HepG2 (cell line): ENCODE results near the gene KHNYN. TPM values are rescaled to one million over a fixed set of nuclear protein-coding genes. Genes with fewer than 3 reads are reported as not detected.
A peak's percentile ranks its signal among the peaks of the same experiment; 100 is the strongest.

Experiments used
- CCDC6 ChIP-seq: sonication (generic); formaldehyde crosslinking; IDR thresholded peaks from 2 replicates; pipeline ENCODE4 v1.8.1; 2022; ENCODE audit warnings: mild to moderate bottlenecking, missing genetic modification reagents, moderate library complexity
- ISX ChIP-seq: sonication (generic); formaldehyde crosslinking; conservative IDR thresholded peaks from 2 replicates; pipeline ENCODE4 v1.5.0; 2020; ENCODE audit warnings: missing genetic modification reagents
- JUND ChIP-seq: sonication (generic); formaldehyde crosslinking; IDR thresholded peaks from 2 replicates; pipeline ENCODE4 v1.8.0; 2022; ENCODE audit warnings: mild to moderate bottlenecking, missing genetic modification reagents
- KDM1A ChIP-seq: IDR thresholded peaks from 2 replicates; pipeline ENCODE4 v1.6.1; 2016; ENCODE audit warnings: missing compliant biosample characterization
- MEF2D ChIP-seq: sonication (generic); formaldehyde crosslinking; IDR thresholded peaks from 2 replicates; pipeline ENCODE4 v1.5.1; 2020; ENCODE audit warnings: mild to moderate bottlenecking, missing genetic modification reagents
- MEIS1 ChIP-seq: sonication (generic); formaldehyde crosslinking; IDR thresholded peaks from 2 replicates; pipeline ENCODE4 v1.9.0; 2021; ENCODE audit warnings: mild to moderate bottlenecking, missing genetic modification reagents, moderate library complexity, borderline replicate concordance
- MYNN ChIP-seq: sonication (generic); formaldehyde crosslinking; IDR thresholded peaks from 2 replicates; pipeline ENCODE4 v1.4.0; 2020; ENCODE audit warnings: mild to moderate bottlenecking, low read depth, missing genetic modification reagents
- NFKB2 ChIP-seq: sonication (generic); formaldehyde crosslinking; IDR thresholded peaks from 2 replicates; pipeline ENCODE4 v1.4.0; 2020; ENCODE audit warnings: missing genetic modification reagents, borderline replicate concordance
- PAX8 ChIP-seq: sonication (generic); formaldehyde crosslinking; IDR thresholded peaks from 2 replicates; pipeline ENCODE4 v1.8.0; 2022; ENCODE audit warnings: mild to moderate bottlenecking, missing genetic modification reagents, borderline replicate concordance
- RCOR2 ChIP-seq: IDR thresholded peaks from 2 replicates; pipeline ENCODE4 v1.6.1; 2016; ENCODE audit warnings: missing biosample characterization, missing genetic modification reagents
- SRY ChIP-seq: sonication (generic); formaldehyde crosslinking; IDR thresholded peaks from 2 replicates; pipeline ENCODE4 v1.8.0; 2022; ENCODE audit warnings: mild to moderate bottlenecking, missing genetic modification reagents
- TBP ChIP-seq: sonication (generic); formaldehyde crosslinking; IDR thresholded peaks from 2 replicates; pipeline ENCODE4 v1.5.0; 2020; ENCODE audit warnings: missing genetic modification reagents
- ZIK1 ChIP-seq: sonication (generic); formaldehyde crosslinking; IDR thresholded peaks from 2 replicates; pipeline ENCODE4 v1.5.0; 2020; ENCODE audit warnings: mild to moderate bottlenecking, low read depth, missing genetic modification reagents, borderline replicate concordance
- ZNF138 ChIP-seq: sonication (generic); formaldehyde crosslinking; IDR thresholded peaks from 2 replicates; pipeline ENCODE4 v1.5.0; 2020; ENCODE audit warnings: mild to moderate bottlenecking, low read depth, missing genetic modification reagents
- ZNF160 ChIP-seq: sonication (generic); formaldehyde crosslinking; IDR thresholded peaks from 2 replicates; pipeline ENCODE4 v1.8.0; 2022; ENCODE audit warnings: mild to moderate bottlenecking, inconsistent platforms, missing genetic modification reagents
- ZNF180 ChIP-seq: sonication (generic); formaldehyde crosslinking; IDR thresholded peaks from 2 replicates; pipeline ENCODE4 v1.4.0; 2020; ENCODE audit warnings: low read depth, missing genetic modification reagents, borderline replicate concordance
- ZNF317 ChIP-seq: sonication (generic); formaldehyde crosslinking; IDR thresholded peaks from 2 replicates; pipeline ENCODE4 v1.5.0; 2020; ENCODE audit warnings: mild to moderate bottlenecking, missing genetic modification reagents
- ZNF337 ChIP-seq: sonication (generic); formaldehyde crosslinking; IDR thresholded peaks from 2 replicates; pipeline ENCODE4 v1.5.1; 2020; ENCODE audit warnings: missing genetic modification reagents, low read depth, mild to moderate bottlenecking, borderline replicate concordance
- ZNF343 ChIP-seq: sonication (generic); formaldehyde crosslinking; IDR thresholded peaks from 2 replicates; pipeline ENCODE4 v1.4.0; 2020; ENCODE audit warnings: mild to moderate bottlenecking, missing genetic modification reagents
- ZNF547 ChIP-seq: sonication (generic); formaldehyde crosslinking; IDR thresholded peaks from 2 replicates; pipeline ENCODE4 v1.5.1; 2020; ENCODE audit warnings: mild to moderate bottlenecking, missing genetic modification reagents
- ZSCAN12 ChIP-seq: sonication (generic); formaldehyde crosslinking; IDR thresholded peaks from 2 replicates; pipeline ENCODE4 v1.9.0; 2021; ENCODE audit warnings: mild to moderate bottlenecking, missing genetic modification reagents
- ZSCAN22 ChIP-seq: sonication (generic); formaldehyde crosslinking; IDR thresholded peaks from 2 replicates; pipeline ENCODE4 v1.4.0; 2020; ENCODE audit warnings: mild to moderate bottlenecking, missing genetic modification reagents
- ZSCAN31 ChIP-seq: sonication (generic); formaldehyde crosslinking; IDR thresholded peaks from 2 replicates; pipeline ENCODE4 v1.5.0; 2020; ENCODE audit warnings: low read depth, mild to moderate bottlenecking, missing genetic modification reagents
- polyA plus RNA-seq, 8 experiments: library from polyadenylated mRNA; depleted of rRNA in 3 of 8; stranded (reverse) in 7 of 8; unstranded in 1 of 8; fragments of >200 nt; fragmentation: Illumina TruSeq in 4 of 8; extraction: Trizol in 4 of 8; gene quantifications; 2 replicates each; pipeline versions ENCODE4 v1.2.1 to v1.2.3, GENCODE V29; 2011 to 2016; ENCODE audit warnings: low read depth in 4 of 8, missing spikeins in 1 of 8, mixed read lengths in 1 of 8; ENCODE audit not compliant: insufficient read depth in 1 of 8
- total RNA-seq, 5 experiments: library from RNA; depleted of rRNA; stranded (reverse); fragments of >200 nt; fragmentation: Illumina TruSeq; extraction: Trizol; gene quantifications; 2 replicates each; pipeline ENCODE4 v1.2.3, GENCODE V29; 2016; ENCODE audit warnings: low read depth in 1 of 5
- TF ChIP-seq, protein P1 (sequence below): sonication (generic); formaldehyde crosslinking; IDR thresholded peaks from 2 replicates; pipeline ENCODE4 v1.4.0; 2020; ENCODE audit warnings: missing genetic modification reagents
- TF ChIP-seq, protein P2 (sequence below): IDR thresholded peaks from 2 replicates; pipeline ENCODE4 v1.6.1; 2016; ENCODE audit warnings: low read depth
- TF ChIP-seq, protein P3 (sequence below): sonication (generic); formaldehyde crosslinking; IDR thresholded peaks from 2 replicates; pipeline ENCODE4 v1.8.0; 2022; ENCODE audit warnings: mild to moderate bottlenecking, missing genetic modification reagents

Gene KHNYN
- total and polyA plus RNA-seq, 2 of the 13 experiments (the other 11 are each of a cell fraction or from before 2014, with no cell fraction given), result 52.8 to 75.7 TPM

DNA sequence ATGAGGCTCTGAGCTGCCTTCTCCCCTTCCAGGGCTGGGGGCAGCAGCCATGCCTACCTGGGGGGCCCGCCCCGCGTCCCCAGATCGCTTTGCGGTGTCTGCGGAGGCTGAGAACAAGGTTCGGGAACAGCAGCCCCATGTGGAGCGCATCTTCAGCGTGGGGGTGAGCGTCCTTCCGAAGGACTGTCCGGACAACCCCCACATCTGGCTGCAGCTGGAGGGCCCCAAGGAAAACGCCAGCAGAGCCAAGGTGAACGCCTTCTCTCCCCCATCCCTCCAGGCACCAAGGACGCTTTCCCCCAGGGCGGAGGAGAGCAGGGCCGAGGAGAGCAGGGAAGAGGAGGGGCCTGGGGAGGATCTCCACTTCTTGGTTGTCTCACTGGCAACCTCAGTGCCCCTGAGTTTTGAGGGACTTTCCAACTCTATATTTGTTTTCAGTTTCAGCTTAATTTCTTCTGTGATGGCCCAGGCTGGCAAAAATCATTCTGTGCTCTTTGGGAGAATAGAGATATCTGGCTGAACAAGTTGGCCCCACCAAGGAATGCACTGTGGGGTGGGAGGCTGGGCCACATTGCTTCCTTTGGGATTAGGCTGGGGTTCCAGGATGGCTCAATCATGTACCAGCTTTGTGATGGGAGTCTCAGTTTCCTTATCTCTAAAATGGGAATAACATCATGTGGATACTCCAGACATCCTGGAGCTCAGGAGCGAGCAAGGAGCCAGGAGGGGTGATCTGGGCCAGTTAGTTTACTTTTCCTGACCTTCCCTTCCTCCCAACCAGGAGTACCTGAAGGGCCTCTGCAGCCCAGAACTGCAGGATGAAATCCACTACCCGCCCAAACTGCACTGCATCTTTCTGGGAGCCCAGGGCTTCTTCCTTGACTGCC, 1.2 kb downstream of the KHNYN start (continued):
- no peak for TF ChIP-seq ZNF138
- peak; percentile 51; the same call in 1 of the 2 replicates for TF ChIP-seq ZNF160 (CRISPR knock-in tag)
- TF ChIP-seq ZIK1 (CRISPR knock-in tag), result no peak
- TF ChIP-seq ZNF180 (CRISPR knock-in tag), result no peak
- no peak for TF ChIP-seq ZNF337 (CRISPR knock-in tag)
- TF ChIP-seq MYNN (CRISPR knock-in tag), result 0 out of 2 replicates have a peak, but pooled peaks have one; percentile 11
- peak; percentile 58; the same call in 1 of the 2 replicates for TF ChIP-seq PAX8 (CRISPR knock-in tag)
- TF ChIP-seq ZNF343 (CRISPR knock-in tag), result peak; percentile 50; the same call in 1 of the 2 replicates
- peak; percentile 44; the same call in 1 of the 2 replicates for TF ChIP-seq RCOR2 (CRISPR knock-in tag)
- TF ChIP-seq ZSCAN31, result no peak; the same call in 1 of the 2 replicates
- 0 out of 2 replicates have a peak, but pooled peaks have one; percentile 74 for TF ChIP-seq TBP
- TF ChIP-seq MEIS1 (CRISPR knock-in tag), result peak; percentile 72; the same call in 1 of the 2 replicates
- 0 out of 2 replicates have a peak, but pooled peaks have one; percentile 64 for TF ChIP-seq MEF2D
- TF ChIP-seq CCDC6 (CRISPR knock-in tag), result no peak
- TF ChIP-seq, protein P1, sequence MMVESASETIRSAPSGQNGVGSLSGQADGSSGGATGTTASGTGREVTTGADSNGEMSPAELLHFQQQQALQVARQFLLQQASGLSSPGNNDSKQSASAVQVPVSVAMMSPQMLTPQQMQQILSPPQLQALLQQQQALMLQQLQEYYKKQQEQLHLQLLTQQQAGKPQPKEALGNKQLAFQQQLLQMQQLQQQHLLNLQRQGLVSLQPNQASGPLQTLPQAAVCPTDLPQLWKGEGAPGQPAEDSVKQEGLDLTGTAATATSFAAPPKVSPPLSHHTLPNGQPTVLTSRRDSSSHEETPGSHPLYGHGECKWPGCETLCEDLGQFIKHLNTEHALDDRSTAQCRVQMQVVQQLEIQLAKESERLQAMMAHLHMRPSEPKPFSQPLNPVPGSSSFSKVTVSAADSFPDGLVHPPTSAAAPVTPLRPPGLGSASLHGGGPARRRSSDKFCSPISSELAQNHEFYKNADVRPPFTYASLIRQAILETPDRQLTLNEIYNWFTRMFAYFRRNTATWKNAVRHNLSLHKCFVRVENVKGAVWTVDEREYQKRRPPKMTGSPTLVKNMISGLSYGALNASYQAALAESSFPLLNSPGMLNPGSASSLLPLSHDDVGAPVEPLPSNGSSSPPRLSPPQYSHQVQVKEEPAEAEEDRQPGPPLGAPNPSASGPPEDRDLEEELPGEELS (CRISPR knock-in tag), result no peak
- TF ChIP-seq ZSCAN12, result no peak
- no peak for TF ChIP-seq ISX (CRISPR knock-in tag)
- TF ChIP-seq ZNF547 (CRISPR knock-in tag), result 0 out of 2 replicates have a peak, but pooled peaks have one; percentile 24
- TF ChIP-seq ZNF317, result peak; percentile 52; the same call in 1 of the 2 replicates
- TF ChIP-seq, protein P2, sequence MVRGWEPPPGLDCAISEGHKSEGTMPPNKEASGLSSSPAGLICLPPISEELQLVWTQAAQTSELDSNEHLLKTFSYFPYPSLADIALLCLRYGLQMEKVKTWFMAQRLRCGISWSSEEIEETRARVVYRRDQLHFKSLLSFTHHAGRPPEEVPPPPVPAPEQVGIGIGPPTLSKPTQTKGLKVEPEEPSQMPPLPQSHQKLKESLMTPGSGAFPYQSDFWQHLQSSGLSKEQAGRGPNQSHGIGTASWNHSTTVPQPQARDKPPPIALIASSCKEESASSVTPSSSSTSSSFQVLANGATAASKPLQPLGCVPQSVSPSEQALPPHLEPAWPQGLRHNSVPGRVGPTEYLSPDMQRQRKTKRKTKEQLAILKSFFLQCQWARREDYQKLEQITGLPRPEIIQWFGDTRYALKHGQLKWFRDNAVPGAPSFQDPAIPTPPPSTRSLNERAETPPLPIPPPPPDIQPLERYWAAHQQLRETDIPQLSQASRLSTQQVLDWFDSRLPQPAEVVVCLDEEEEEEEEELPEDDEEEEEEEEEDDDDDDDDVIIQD (CRISPR knock-in tag), result no peak; the same call in 1 of the 2 replicates
- no peak for TF ChIP-seq SRY
- TF ChIP-seq ZSCAN22 (CRISPR knock-in tag), result no peak
- TF ChIP-seq, protein P3, sequence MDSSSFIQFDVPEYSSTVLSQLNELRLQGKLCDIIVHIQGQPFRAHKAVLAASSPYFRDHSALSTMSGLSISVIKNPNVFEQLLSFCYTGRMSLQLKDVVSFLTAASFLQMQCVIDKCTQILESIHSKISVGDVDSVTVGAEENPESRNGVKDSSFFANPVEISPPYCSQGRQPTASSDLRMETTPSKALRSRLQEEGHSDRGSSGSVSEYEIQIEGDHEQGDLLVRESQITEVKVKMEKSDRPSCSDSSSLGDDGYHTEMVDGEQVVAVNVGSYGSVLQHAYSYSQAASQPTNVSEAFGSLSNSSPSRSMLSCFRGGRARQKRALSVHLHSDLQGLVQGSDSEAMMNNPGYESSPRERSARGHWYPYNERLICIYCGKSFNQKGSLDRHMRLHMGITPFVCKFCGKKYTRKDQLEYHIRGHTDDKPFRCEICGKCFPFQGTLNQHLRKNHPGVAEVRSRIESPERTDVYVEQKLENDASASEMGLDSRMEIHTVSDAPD (CRISPR knock-in tag), result no peak
- peak; percentile 40; the same call in 1 of the 2 replicates for TF ChIP-seq KDM1A (CRISPR knock-in tag)
- peak; percentile 85; the same call in 1 of the 2 replicates for TF ChIP-seq NFKB2 (CRISPR knock-in tag)
- no peak for TF ChIP-seq JUND
